ENCODE results near the gene SEC24D.

The SEC24D gene

DNA sequence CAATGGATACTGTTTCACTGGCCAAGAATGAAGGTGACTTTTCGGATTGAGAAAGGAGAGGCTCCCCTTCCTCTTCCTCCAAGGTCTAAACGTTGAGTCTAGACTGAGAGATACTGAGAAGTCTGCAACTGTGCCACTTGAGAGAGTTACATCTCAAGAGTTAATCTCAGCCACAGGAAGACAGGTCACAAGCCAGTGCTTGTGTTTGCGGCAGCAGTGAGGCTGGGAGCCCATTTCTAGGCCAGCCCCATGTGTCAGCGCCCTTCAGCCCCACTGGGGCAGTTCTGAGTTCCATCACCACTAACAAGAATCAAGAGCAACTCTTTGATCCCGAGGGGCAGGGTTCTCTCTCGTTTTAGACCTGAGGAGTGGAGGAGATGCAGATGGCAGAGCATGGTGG lies 7.3 kb upstream of the SEC24D start:
- FAIRE-seq = no peak

DNA sequence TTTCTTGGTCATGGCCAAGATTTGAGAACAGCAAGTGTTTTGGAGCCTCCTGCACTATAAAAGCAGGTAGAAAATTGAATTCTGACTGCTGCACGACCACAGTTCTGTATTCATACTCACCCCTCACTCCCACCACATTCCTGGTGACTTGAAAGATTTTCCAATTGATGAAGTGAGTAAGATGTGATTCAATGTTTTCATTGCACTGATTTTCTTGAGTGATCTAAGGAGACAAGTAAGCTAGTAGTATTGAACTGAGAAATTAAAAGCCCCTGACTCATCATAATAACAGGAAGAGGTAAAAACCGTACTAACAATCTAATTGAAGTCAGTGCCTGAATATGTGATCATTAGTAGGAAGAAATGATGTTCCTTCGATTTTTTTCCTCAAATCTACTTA lies 6.1 kb upstream of the SEC24D start:
- FAIRE-seq = no peak

GRCh38 chr4:118839221-118839927 lies 3.4 kb upstream of the SEC24D start:
- no peak for FAIRE-seq

- no peak for FAIRE-seq
Measured at GRCh38 chr4:118837121-118837507, 1.2 kb upstream of the SEC24D start.

DNA sequence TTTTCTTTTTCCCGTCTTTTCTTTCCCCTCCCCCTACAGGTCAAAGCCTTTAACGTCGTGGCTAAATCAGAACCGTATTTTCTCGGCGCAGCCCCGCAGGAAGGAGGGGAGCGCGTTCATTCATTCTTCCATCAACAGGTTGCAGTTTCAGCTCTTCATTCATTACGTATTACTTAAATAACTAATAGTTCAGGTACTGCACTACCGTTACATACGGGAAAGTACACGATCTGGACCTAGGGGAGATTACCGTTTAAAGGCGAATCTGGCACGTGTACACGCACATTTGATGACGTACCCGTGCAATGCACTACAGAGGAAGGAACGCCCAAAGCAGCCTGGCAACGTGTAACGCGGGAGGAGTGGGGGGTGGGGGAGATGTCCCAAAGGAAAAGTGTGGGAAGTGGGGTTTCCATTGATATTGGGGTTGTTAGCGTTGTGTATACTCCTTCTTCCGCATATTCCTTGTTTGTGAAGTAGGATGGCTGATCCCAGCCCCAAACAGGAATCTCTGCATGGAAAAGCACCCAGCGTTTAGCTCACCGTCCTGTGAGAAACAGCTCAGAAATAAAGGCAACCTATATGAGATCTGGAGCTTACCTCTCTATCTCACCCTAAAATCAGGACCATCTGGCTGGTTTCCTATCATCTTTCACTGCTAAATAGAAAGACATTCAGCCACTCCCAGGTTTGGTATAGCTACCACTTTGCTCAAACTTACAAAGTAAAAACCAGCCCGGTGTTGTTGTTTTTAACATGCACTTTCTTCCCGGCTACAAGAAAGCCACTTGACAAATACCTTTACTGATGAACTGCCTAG lies 585 bp upstream of the SEC24D start:
- no peak for FAIRE-seq

GRCh38 chr4:118834960-118835569 lies 861 bp downstream of the SEC24D start:
- no peak for FAIRE-seq

GRCh38 chr4:118834070-118834469 lies 1.9 kb downstream of the SEC24D start:
- FAIRE-seq = no peak

DNA sequence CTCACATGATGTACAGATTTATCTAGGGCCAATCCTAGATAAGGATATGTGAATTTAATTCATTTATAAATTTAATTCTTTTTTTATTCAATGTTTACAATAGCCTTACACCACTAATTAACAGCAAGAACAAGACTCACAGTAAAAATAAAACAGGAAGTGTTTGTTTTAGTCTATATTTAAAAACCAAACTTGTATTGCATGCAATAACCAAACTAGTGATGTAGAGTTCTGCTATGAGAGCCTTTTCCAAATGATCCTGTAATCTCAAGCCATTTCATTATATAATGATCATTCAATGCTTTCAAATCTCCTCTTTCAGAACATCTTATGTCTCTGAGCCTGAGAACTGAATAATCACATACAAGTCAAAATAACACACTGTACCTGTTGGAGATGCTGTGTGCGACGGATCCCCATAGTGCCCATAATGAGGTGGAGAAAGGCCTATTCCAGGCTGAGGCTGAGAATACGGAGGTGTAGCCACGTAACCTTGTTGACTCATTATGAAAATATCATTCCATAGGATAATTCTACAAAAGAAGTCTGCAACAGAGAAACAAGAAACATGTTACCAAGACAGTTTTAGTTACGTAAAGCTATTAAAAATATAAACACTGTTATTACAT lies 2.6 kb downstream of the SEC24D start:
- no peak for FAIRE-seq

DNA sequence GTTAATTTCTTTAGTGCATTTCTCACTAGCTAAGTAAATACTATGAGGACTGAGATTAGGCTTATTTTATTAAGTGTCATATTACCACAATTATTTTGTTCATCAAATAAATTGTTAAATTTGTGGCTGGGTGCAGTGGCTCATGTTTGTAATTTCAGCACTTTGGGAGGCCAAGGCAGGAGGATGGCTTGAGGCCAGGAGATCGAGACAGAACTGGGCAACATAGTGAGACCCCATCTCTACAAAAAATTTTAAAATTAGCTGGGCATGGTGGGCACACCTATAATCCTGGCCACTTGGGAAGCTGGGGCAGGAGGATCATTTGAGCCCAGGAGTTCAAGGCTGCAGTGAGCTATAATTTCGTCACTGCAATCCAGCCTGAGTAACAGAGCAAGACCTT lies 6.8 kb downstream of the SEC24D start:
- FAIRE-seq = no peak

- FAIRE-seq = no peak
Measured at GRCh38 chr4:118826723-118827444, 9.0 kb downstream of the SEC24D start.

DNA sequence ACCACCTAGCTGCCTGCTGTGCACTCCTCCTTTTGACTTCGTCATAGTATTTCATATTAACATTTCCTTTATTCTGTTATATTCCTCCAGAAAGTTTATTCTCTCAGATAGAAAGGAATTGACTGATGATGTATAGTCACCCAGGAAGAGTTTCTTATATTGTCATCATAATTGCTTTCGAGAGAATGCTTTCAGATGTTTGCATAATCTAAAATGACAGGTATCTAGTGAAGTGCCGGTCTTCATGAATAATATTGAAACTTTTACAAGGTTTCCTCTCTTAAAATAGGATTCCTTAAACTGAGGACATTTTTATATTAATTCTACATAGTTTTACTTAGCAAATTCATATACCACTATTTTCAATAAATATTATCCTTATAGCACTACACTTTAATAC lies 10.1 kb downstream of the SEC24D start:
- FAIRE-seq = no peak

DNA sequence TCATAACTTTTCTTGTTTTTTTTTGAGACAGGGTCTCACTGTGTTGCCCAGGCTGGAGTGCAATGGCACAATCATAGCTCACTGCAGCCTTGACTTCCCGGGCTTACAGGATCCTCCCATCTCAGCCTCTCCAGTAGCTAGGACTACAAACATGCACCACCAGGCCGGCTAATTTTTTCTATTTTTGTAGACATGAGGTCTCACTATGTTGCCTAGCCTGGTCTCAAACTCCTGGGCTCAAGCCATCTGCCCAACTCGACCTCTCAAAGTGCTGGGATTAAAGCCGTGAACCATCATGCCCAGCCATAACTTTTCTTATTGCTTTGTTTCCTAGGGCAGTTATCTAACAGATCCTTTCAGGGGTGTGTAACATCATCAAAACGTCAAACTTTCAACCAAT lies 11.8 kb downstream of the SEC24D start:
- no peak for FAIRE-seq

GRCh38 chr4:118823471-118823870 lies 12.5 kb downstream of the SEC24D start:
- no peak for FAIRE-seq

GRCh38 chr4:118821590-118822293 lies 14.2 kb downstream of the SEC24D start:
- no peak for FAIRE-seq

GRCh38 chr4:118817178-118817930 lies 18.6 kb downstream of the SEC24D start:
- FAIRE-seq = no peak

DNA sequence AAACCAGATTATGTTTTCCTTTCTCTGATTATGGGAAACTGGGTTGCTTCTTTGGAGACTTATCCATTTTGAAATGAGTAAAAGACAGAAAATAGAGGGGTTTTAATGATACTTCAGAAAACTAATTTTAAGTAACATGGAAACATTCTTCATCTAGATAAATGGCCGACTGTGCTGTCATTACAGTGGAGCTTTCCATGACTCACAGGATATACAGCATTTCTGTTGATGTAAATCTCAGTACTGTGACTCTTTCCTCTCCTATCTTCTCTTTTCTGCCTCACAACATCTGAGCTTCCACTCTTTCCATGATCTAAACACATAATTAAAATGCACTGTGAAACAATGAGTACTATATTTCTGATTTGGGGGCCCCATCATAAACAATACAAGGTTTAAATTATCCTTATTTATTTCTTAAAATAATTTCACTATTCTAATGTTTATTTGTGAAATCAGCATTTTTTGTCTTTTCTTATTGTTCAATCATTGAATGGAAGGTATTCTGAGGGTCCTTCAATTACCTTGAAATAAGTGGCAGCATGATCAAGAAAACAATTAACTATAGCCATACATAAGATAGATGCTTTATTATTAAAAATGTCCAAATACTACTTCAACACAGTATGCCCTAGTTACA lies 19.3 kb downstream of the SEC24D start:
- no peak for FAIRE-seq

- FAIRE-seq = no peak
Measured at GRCh38 chr4:118814891-118815290, 21.0 kb downstream of the SEC24D start.

DNA sequence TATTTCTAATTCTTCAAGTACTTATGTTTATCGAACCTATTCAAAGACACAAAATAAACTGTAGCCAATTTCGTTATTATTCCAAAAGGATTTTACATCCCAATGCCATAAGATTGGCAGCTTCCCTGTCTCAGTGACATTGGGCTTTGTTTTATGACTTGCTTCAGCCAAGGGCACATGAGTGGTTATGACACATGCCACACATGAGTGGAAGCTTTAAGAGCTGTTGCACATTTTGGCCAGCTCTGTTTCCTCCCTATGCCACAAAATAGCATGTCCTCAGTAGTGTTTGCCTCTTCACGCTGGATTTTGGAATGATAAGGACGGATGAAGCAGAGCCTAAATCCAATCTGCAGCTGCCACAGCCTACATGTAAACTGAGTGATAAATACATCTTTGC lies 21.9 kb downstream of the SEC24D start:
- FAIRE-seq = no peak

- FAIRE-seq = no peak
Measured at GRCh38 chr4:118813561-118813960, 22.4 kb downstream of the SEC24D start.

GRCh38 chr4:118811832-118812231 lies 24.1 kb downstream of the SEC24D start:
- FAIRE-seq = no peak
